HL-60/S4 treated with phorbol 12-myristate 13-acetate at 8.2 ng/mL for 4 days and 3 days (cell line): ENCODE measurements around the gene DNAH8.

ENCODE experiments used
- in situ Hi-C: fragments of 300-500 bp; cut with MboI; formaldehyde crosslinking; loops from 2 replicates; pipeline ENCODE4 v1.15.0; 2022; ENCODE audit warnings: low sequenced_read_pairs

DNAH8 gene

DNA sequence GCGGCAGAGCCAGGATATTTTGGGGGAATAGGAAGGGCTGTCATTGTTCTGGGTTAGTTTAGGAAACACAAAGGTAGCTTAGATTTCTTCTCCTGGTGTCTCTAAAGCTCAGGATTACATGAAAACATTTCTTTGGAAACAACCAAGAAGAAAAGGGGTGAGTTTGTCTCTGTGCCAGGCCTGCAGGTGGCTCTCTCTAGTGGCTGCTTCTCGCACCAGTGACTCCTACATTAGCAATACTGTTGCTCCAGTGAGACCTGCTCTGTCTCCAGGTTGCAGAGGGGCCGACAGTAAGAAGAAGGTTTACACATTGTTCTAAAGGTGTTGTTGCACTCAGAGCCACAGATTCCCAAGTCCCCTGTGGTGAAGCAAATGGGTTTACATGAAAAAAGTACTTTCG lies 228.9 kb downstream of the DNAH8 start:
- in situ Hi-C loops: no loop called here

DNA sequence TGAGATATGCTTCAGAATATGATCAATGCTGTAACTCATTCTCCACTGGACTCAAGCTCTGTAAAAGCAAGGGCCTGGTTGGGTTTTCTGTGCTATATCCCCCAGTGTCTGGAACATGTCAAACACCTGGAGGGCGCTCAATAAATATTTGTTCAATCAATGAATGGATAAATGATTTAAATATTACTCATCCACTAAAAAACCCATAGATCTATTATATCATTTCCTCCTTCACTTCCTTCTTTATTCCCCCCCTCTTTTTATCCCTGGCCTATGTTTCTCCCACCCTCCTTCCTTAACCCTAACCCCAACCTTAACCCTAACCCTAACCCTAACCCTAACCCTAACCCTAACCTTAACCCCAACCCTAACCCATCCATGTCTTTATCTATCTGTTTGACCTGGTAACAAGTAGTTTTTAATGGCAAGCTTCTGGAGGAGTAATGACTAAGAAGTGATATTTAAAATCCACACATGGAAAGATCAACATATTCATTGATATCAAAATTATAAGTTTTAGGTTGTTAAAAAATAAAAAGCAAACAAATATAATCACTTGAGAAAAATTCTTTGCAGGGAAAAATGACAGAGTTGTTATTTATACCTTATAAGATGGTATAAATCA lies 229.7 kb downstream of the DNAH8 start:
- in situ Hi-C loops: no loop called here

DNA sequence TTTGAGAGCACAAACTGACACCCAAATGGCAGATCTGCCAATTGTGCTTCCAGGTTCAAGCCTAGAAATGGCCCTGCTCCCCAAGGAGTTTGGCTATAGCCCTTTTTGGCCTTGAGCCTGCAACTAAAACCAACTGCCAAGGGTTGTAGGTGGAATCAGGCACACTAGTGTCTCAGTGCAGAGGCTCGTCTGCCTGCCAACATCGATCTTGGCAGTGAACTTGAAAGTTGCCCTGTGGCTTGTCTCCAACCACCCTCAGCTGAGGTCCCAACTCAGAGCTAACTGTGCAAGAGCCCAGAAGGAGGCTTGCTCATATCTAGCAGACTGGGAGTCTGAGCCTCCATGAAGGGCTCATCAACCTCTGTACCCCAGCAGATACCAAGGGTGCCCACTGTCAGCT lies 240.8 kb downstream of the DNAH8 start:
- in situ Hi-C loops: no loop called here

DNA sequence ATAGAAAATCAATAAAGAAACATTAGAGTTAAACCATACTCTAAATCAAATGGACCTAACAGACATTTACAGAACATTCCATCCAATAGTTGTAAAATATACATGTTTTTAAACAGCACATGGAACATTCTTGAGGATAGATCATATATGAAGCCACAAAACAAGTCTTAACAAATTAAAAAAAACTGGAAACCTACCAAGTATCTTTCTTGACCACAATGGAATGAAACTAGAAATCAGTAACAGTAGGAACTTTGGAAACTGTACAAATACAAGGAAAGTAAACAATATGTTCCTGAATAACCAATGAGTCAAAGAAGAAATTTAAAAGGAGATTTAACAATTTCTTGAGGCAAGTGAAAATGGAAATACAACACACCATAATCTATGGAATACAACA lies 242.3 kb downstream of the DNAH8 start:
- in situ Hi-C loops: no loop called here

- in situ Hi-C loops: no loop called here
These were observed 244.0 kb downstream of the DNAH8 start for GRCh38 chr6:38959138-38959537.

- in situ Hi-C loops: no loop called here
These were observed 253.6 kb downstream of the DNAH8 start for GRCh38 chr6:38968702-38969149.

DNA sequence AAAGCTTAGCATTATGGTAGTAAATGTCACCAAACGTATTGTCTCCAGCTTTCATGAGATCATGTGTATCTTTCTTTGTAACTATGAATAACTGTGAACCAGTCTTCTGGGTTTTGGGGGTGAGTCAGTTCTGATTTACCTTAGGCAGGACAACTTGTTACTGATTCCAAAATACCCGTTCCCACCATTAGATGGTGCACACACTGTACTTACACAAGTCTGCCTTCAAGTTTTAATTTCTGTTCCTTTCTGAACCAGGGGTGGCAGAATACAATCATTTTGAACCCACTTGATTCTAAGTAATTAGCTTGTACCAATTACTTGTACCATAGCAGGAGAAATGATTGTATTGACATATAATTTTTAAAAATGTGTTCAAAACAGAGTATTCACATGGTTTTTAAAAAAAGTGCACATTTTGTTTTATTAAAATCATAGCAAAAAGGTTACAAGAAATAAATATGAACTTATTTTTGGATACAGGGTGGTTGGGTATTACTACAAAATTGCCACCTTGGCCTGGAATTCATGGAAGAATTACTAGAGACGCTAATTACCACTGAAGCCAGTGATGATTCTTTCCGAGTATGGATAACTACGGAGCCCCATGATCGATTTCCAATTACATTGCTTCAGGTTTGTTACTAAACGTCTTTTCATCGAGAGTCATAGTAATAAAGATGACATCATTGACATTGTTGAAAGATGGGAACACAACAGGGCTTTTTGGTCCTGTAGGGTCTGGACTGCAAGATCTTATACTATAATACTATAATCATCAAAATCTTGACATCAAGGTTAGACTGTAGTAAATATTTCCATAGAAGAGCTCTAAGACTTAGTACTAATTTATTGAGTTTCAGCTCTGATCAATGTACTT lies 258.3 kb downstream of the DNAH8 start:
- in situ Hi-C loops: no loop called here

DNA sequence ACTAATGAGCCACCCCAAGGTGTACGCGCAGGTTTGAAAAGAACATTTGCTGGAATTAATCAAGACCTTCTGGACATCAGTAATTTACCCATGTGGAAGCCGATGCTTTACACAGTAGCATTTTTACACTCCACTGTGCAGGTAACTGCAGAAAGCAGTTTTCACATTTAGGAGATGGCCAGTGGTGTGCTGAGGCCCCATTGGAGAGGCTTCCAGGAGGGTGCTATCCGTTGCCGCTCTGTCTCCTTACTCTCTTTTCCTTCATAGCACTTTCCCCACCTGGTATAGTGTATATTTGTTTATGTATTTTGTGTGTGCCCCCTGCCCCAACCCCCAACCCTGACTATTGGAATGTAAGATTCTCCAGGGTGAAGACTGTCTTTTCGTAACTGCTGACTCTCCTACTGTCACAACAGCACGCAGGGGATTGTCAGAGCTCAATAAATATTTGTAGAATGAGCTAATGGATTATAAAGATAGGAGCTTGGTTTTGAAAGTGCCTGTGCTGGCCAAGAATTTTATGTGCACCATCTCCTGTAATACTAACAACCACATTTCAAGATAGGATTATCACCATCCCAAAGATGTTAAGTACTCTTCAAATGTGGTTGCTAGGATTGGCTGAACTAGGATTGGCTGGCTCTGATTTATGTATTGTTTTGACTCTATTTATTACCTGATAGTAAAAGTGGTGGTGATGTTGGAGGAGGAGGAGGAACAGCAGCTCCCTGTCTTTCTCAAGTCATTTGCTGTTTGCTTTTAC lies 259.5 kb downstream of the DNAH8 start:
- in situ Hi-C loops: no loop called here

- in situ Hi-C loops: no loop called here
These were observed 260.5 kb downstream of the DNAH8 start for GRCh38 chr6:38975621-38976049.

DNA sequence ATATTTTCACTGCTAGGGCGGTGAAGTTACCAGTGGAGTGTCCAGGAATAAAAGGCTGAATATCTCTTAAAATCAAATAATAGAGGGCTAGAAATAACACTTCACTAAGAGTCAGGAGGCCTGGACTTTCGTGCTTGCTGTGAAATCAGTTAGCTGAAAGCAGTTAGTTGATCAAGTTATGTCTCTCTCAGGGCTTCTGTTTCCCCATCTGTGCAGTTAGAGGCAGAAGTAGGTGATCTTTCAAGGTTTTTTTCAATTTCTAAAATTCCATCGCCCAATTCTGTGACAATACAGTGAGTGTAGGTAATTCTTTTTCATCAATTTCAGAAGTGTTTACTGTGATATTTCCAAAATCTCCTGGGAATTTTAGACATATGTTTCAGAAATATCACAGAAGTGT lies 260.9 kb downstream of the DNAH8 start:
- in situ Hi-C loops: no loop called here

- in situ Hi-C loops: no loop called here
These were observed 261.8 kb downstream of the DNAH8 start for GRCh38 chr6:38976801-38977500.

- in situ Hi-C loops: no loop called here
These were observed 263.1 kb downstream of the DNAH8 start for GRCh38 chr6:38978139-38978704.

DNA sequence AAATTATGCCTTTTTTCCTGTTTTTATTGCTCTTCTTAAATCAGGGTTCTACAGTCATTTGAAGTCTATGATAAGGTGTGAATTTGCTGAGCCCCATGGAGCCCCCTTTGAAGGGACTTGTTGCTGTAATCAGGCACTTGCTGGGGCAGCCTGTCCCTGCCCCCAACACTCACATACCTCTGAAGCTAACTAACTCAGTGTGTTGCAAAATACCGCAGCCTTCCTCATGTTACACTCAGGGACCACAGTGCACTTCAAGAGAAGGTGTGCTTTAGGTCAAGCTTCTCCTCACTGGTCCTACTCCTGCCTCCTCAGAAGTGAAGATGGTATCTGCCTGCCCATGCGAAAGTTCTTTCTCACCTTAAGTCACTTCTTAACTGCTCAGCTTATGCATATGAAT lies 267.4 kb downstream of the DNAH8 start:
- in situ Hi-C loops: no loop called here

DNA sequence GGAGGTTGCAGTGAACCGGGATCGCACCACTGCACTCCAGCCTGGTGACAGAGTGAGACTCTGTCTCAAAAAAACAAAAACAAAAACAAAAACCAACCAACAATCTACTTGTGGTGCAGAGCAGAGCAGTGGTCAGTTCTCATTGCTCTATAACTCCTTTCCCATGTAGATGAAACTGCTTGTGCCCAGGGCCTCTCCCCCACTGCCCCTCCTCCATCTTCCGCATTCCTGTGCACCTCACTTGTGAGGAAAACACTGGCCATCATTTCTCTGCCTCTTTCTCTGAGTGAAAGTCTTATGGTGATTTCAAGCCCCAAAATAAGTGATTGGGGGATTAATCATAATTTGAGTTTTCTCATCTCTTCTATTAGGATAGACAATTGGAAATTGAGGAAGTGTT lies 269.6 kb downstream of the DNAH8 start:
- in situ Hi-C loops: no loop called here

DNA sequence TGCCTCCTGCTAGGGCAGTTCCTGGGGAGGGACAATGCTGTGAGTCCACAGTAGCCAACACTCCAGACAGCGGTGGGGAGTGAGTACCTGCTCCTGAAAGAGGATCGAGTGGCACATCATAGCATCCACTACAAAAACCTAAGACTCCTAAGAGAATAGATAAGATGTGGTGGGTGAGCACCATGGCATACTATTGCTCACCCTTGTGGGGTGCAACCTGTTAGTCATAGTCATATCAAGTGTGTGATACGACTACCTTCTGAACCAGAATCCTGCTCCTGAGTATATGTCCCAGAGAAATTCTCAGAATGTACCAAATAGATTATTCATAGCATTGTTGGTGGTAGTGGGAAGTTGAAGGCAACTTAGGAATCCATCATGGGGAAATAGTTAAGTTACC lies 270.7 kb downstream of the DNAH8 start:
- in situ Hi-C loops: no loop called here

GRCh38 chr6:38987503-38987902 lies 272.4 kb downstream of the DNAH8 start:
- in situ Hi-C loops: no loop called here

- in situ Hi-C loops: no loop called here
These were observed 273.8 kb downstream of the DNAH8 start for GRCh38 chr6:38988736-38989449.

GRCh38 chr6:38990475-38990874 lies 275.4 kb downstream of the DNAH8 start:
- in situ Hi-C loops: no loop called here

DNA sequence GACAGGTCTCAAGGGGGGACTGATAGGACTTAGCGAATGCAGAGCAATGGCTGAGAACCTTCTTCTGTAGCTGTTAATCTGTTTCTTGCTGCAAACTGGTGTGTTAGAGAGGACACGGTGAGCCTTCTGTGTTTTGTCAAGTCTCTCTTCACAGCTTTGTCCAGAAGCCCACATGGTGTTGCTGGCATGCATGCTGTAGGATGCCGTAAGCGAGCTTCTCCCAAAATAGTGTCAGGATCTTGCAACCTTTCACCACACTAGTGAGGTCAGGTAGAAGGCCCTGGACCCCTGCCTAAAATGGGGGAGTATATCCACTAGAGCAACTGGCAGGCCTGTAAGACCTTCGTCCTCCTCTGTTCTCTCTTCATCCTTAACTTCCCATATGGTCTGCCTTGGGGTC lies 281.6 kb downstream of the DNAH8 start:
- in situ Hi-C loops: no loop called here

- in situ Hi-C loops: no loop called here
These were observed 282.1 kb downstream of the DNAH8 start for GRCh38 chr6:38997128-38997761.
